ENCODE data around the gene NOSIP.

The NOSIP gene

GRCh38 chr19:49546825-49547565 is 33.4 kb downstream of the NOSIP start:
- no peak for DNase-seq (ENCODE audit: low read depth)

- no peak for DNase-seq (ENCODE audit: low read depth)
These were observed 36.2 kb downstream of the NOSIP start for GRCh38 chr19:49544154-49544553.

- DNase-seq (ENCODE audit: low read depth) = no peak
These were observed 37.3 kb downstream of the NOSIP start for GRCh38 chr19:49543032-49543431.

GRCh38 chr19:49542446-49542845 is 37.9 kb downstream of the NOSIP start:
- DNase-seq (ENCODE audit: low read depth) = no peak

- DNase-seq (ENCODE audit: low read depth) = no peak
These were observed 38.4 kb downstream of the NOSIP start for GRCh38 chr19:49541914-49542313.

GRCh38 chr19:49539192-49539952 is 41.0 kb downstream of the NOSIP start:
- DNase-seq (ENCODE audit: low read depth) = no peak

GRCh38 chr19:49538643-49539042 is 41.7 kb downstream of the NOSIP start:
- DNase-seq (ENCODE audit: low read depth) = no peak

GRCh38 chr19:49536921-49537462 is 43.4 kb downstream of the NOSIP start:
- no peak for DNase-seq (ENCODE audit: low read depth)

GRCh38 chr19:49534632-49535385 is 45.5 kb downstream of the NOSIP start:
- DNase-seq (ENCODE audit: low read depth) = no peak

- peak; percentile 79 for DNase-seq (ENCODE audit: low read depth)
These were observed 46.5 kb downstream of the NOSIP start for GRCh38 chr19:49533551-49534488.

- no peak for DNase-seq (ENCODE audit: low read depth)
These were observed 49.6 kb downstream of the NOSIP start for GRCh38 chr19:49530708-49531107.

- DNase-seq (ENCODE audit: low read depth) = no peak
These were observed 52.1 kb downstream of the NOSIP start for GRCh38 chr19:49528211-49528771.

- no peak for DNase-seq (ENCODE audit: low read depth)
These were observed 55.4 kb downstream of the NOSIP start for GRCh38 chr19:49524812-49525455.

- DNase-seq (ENCODE audit: low read depth) = no peak
These were observed 59.5 kb downstream of the NOSIP start for GRCh38 chr19:49520705-49521319.

- DNase-seq (ENCODE audit: low read depth) = no peak
These were observed 62.3 kb downstream of the NOSIP start for GRCh38 chr19:49518033-49518432.

- no peak for DNase-seq (ENCODE audit: low read depth)
These were observed 64.6 kb downstream of the NOSIP start for GRCh38 chr19:49515767-49516166.

- DNase-seq (ENCODE audit: low read depth) = no peak
These were observed 66.2 kb downstream of the NOSIP start for GRCh38 chr19:49514151-49514550.

- DNase-seq (ENCODE audit: low read depth) = no peak
These were observed 66.6 kb downstream of the NOSIP start for GRCh38 chr19:49513746-49514118.

- DNase-seq (ENCODE audit: low read depth) = no peak
These were observed 67.2 kb downstream of the NOSIP start for GRCh38 chr19:49512970-49513745.
